Mucosa of descending colon (tissue), 3 donors: ENCODE measurements around the gene CBX4. TPM values are rescaled to one million over a fixed set of nuclear protein-coding genes. Genes with fewer than 3 reads are reported as not detected.

ENCODE experiments used
- ATAC-seq: fragments of 200-7000 bp; cut with Tn5 transposase; one replicate; pipeline ENCODE4 v1.9.1; 2020; ENCODE audit warnings: mild to moderate bottlenecking, moderate library complexity
- DNase-seq, 3 donors: peaks; one replicate each; pipeline ENCODE4 v3.0.0-alpha.2; 2020
- H3K36me3 ChIP-seq: fragments of 200-600 bp; one replicate; pipeline ENCODE4 v1.8.0; 2021; ENCODE audit warnings: low read depth, mild to moderate bottlenecking
- H3K4me1 ChIP-seq: fragments of 200-600 bp; one replicate; pipeline ENCODE4 v1.8.0; 2021; ENCODE audit warnings: low read depth, mild to moderate bottlenecking
- H3K4me3 ChIP-seq: fragments of 200-600 bp; one replicate; pipeline ENCODE4 v1.8.0; 2021; ENCODE audit warnings: mild to moderate bottlenecking
- H3K9me3 ChIP-seq: fragments of 200-600 bp; one replicate; pipeline ENCODE4 v1.8.0; 2021; ENCODE audit warnings: mild to moderate bottlenecking
- CTCF ChIP-seq: fragments of 200-600 bp; IDR thresholded peaks from one replicate; pipeline ENCODE4 v1.8.0; 2022; ENCODE audit warnings: antibody characterized with exemption, mild to moderate bottlenecking
- intact Hi-C, 2 donors: fragments of 100-400 bp; cut with DNase I in 1 of 2; cut with micrococcal nuclease in 1 of 2; formaldehyde crosslinking; loops; one replicate each; pipeline versions ENCODE4 v1.11.0 to v1.11.1; 2022; cut with DNase I, micrococcal nuclease
- total RNA-seq, 3 donors: library from RNA; stranded (reverse); fragmentation: NEBNext Ultra II Directional in 2 of 3; extraction: Animal tissue kit (Norgen Biotek cat#: 25700) in 2 of 3; gene quantifications; one replicate each; pipeline versions ENCODE4 v1.2.1 to v1.2.4, GENCODE V29; 2021 to 2023
- donor health status: DM: no; HTN: no; CAD: no; lungs with moderate emphysema.
- donor health status: DM: no; HTN: no; CAD: no.
- donor health status: DM: no; HTN: yes; CAD: no.

CBX4 gene
- total RNA-seq, 3 donors from 2014 or later = 10.2 to 14.2 (median 13.2) TPM

DNA sequence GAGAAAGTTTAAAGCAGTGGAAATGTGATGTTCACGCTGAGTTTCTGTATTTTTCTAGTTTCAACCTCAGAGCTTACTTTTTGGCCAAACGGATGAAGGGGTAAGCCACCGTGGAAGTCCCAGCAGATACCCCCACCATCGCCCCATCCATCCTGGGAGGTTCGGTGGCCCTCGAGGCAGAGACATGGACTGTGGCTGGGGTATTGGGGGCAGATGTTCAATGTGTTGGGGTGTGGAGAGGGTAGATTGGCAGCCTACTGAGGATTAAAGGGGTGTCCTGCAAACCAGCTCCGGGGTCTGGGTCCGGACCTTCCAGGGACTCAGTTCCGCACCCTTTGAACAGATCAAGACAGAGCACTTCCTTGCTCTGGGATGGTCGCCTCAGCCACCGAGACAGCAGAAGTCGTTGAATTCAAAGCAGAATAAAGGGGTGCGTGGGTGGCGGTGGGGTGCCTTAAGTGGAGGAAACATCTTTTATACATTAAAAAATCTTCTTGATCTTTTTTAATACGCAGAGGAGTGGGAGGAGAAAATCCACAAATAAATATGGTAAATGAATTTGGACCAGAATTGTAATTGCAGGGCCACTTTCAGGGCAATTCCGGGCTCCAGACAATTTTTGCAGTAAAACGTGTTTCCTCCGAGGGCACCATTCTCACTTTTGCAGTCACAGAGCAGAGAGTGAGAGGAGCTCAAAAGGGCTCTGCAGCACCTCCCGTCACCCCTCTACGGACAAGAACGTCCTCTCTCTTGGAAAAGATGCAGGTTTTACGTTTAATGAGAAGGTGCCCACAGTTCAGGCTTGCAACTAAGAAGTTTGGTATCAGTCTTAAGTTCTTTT lies 34.2 kb downstream of the CBX4 start:
- Histone ChIP-seq H3K9me3 (no peaks in the 10 kb centered on the region), H3K36me3 (no peaks in the 10 kb centered on the region), H3K4me1 (peaks cover 35% of the 10 kb centered on the region), H3K4me3 (no peak overlapping the region)
- DNase-seq (no peak), ATAC-seq (no peak)
- intact Hi-C loops = loop anchor here in 1 of 2 donors (10.0 kb wide), 1 partner anchor 190 kb away; no protein-coding TSS in a partner anchor
- TF ChIP-seq CTCF = no peak

DNA sequence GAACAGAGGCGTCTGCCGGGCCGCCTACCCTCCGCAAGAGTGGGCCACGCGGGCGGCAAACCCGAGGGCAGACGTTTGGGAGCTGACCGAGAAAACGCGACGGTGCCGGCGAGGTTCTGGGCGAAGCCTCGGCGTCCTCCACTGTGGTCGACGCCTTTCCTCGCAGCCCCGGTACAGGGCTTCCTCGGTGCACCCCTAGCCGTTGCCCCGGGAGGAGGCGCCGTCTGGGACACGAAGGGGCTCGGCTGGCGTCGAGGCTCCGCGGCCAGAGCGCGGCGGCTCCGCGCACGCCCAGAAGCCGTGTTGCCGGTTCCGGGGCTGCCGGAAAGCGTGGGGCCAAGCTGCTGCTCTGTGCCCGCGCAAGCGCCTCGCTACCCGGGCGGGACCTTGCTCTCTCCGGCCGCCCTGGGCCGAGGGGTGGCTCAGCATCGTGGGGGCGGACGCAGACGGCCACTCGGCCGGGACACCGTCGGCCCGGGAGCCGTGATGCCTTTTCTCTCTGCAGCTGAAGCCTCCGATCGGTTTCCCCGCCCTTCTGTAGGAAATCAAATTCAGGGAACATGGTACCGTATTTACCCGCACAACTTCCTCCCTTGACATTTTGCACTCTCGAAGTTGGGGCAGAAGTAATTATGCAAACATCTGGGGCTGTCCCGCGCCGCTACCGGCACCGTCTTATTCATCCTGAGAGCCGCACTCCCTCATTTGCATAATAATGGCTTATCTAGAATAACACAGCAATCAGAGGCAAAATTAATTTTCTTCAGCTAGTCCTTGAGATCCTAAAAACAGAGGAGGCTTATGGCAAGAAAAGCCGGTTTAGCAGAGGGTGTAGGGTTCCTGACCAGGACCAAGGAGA lies 35.0 kb downstream of the CBX4 start:
- peak in 1 of 3 donors; percentile 64 for DNase-seq
- intact Hi-C loops = loop anchor here in 1 of 2 donors (10.0 kb wide), 1 partner anchor 191 kb away; no protein-coding TSS in a partner anchor
- H3K4me1 ChIP-seq = peaks cover 36% of the 10 kb centered on the region
- peak; percentile 34 for ATAC-seq
- no peaks in the 10 kb centered on the region for H3K9me3 ChIP-seq
- no peak for TF ChIP-seq CTCF
- H3K36me3 ChIP-seq = no peaks in the 10 kb centered on the region
- no peak overlapping the region for H3K4me3 ChIP-seq

- intact Hi-C loops = loop anchor here in 1 of 2 donors (10.0 kb wide), 1 partner anchor 191 kb away; no protein-coding TSS in a partner anchor
- peaks cover 42% of the 10 kb centered on the region for H3K4me1 ChIP-seq
- ATAC-seq = no peak
Measured at GRCh38 chr17:79803421-79803996, 35.7 kb downstream of the CBX4 start.

DNA sequence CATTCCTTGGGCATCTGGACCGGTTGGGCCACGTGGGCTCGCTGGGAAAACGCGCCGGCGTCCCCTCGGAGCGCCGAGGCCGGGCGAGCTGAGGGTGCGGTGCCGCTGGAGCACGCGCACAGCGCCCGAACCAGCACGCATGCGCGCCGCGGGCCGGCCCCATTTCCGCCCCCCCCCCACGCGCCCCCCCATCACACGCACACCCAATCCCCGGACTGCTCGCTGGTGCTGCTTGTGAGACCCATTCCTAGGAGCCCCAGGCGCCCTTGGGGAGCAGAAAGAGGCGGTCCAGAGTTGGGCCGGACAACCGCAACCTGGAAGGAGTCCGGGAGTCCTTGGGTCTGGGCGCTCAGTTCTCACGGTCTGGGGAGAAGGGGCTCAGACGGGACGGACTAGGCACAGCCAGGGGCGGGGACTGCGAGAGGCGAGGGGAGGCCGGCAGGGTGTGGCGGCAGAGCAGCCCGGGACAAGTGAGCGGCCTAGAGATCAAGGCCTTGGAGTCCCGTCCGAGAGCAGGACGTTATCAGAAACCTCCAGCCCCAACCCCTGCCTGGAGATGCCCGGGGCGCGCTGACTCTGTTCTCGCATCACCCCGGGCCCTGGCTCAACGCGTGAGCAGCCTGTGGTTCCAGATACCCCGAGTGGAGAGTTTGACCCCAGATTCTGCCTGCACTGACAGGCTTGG lies 36.4 kb downstream of the CBX4 start:
- intact Hi-C loops = loop anchor here in 1 of 2 donors (10.0 kb wide), 1 partner anchor 192 kb away; no protein-coding TSS in a partner anchor
- no peak for TF ChIP-seq CTCF
- peaks cover 49% of the 10 kb centered on the region for H3K4me1 ChIP-seq
- H3K36me3 ChIP-seq = no peaks in the 10 kb centered on the region
- no peak for ATAC-seq
- no peak for DNase-seq
- no peak overlapping the region for H3K4me3 ChIP-seq
- H3K9me3 ChIP-seq = no peaks in the 10 kb centered on the region

More at GRCh38 chr17:79803421-79803996, 35.7 kb downstream of the CBX4 start:
- no peak for DNase-seq
- Histone ChIP-seq H3K4me3 (no peak overlapping the region), H3K36me3 (no peaks in the 10 kb centered on the region), H3K9me3 (no peaks in the 10 kb centered on the region)
- no peak for TF ChIP-seq CTCF
